GM12878 (cell line): ENCODE results near the gene RAP2B.

ENCODE experiments used
- CHD4 ChIP-seq: fragments of 200-600 bp; sonication (generic); IDR thresholded peaks from 2 replicates; pipeline ENCODE4 v1.6.1; 2016; ENCODE audit warnings: mild to moderate bottlenecking
- E2F8 ChIP-seq: fragments of 450-650 bp; IDR thresholded peaks from 2 replicates; pipeline ENCODE4 v1.6.1; 2018; ENCODE audit warnings: mild to moderate bottlenecking, low read depth, moderate library complexity; ENCODE audit not compliant: partially characterized antibody
- MXI1 ChIP-seq: fragments of 150-350 bp; IDR thresholded peaks from 2 replicates; pipeline ENCODE4 v1.6.1; 2011; ENCODE audit warnings: low read depth, mild to moderate bottlenecking, inconsistent platforms, low read length, improper control_type of control experiment
- PML ChIP-seq: IDR thresholded peaks from 2 replicates; pipeline ENCODE4 v1.6.1; 2012; ENCODE audit warnings: low read length, inconsistent platforms
- POLR2A ChIP-seq: IDR thresholded peaks from 2 replicates; pipeline ENCODE4 v1.6.1; 2011; ENCODE audit warnings: low read depth, mild to moderate bottlenecking, low read length
- STAT1 ChIP-seq: fragments of 450-650 bp; conservative IDR thresholded peaks from 2 replicates; pipeline ENCODE4 v1.6.1; 2014; ENCODE audit warnings: antibody characterized with exemption, mild to moderate bottlenecking
- SUZ12 ChIP-seq: fragments of 200-600 bp; sonication (generic); IDR thresholded peaks from one replicate; pipeline ENCODE4 v1.6.1; 2018; ENCODE audit warnings: antibody characterized with exemption, mild to moderate bottlenecking; ENCODE audit not compliant: unreplicated experiment
- TAF1 ChIP-seq: IDR thresholded peaks from 2 replicates; pipeline ENCODE4 v1.6.1; 2011; ENCODE audit warnings: mild to moderate bottlenecking, low read depth, low read length, borderline replicate concordance
- ZNF24 ChIP-seq: fragments of 450-650 bp; IDR thresholded peaks from 2 replicates; pipeline ENCODE4 v1.6.1; 2017; ENCODE audit warnings: antibody characterized with exemption, mild to moderate bottlenecking
- TF ChIP-seq, protein P1 (sequence below), 3 experiments: IDR thresholded peaks in 2 of 3; conservative IDR thresholded peaks in 1 of 3; 2 replicates each; pipeline ENCODE4 v1.5.1; 2011; ENCODE audit warnings: low read depth in 3 of 3, low read length in 3 of 3, mild to moderate bottlenecking in 3 of 3, control low read depth in 2 of 3, moderate library complexity in 2 of 3, inconsistent platforms in 1 of 3, mixed read lengths in 1 of 3; ENCODE audit not compliant: control insufficient read depth in 2 of 3, insufficient read depth in 1 of 3; ENCODE audit errors: extremely low read depth in 1 of 3
- TF ChIP-seq, protein P2 (sequence below): IDR thresholded peaks from 2 replicates; pipeline ENCODE4 v1.6.1; 2012; ENCODE audit warnings: low read length, inconsistent platforms

DNA sequence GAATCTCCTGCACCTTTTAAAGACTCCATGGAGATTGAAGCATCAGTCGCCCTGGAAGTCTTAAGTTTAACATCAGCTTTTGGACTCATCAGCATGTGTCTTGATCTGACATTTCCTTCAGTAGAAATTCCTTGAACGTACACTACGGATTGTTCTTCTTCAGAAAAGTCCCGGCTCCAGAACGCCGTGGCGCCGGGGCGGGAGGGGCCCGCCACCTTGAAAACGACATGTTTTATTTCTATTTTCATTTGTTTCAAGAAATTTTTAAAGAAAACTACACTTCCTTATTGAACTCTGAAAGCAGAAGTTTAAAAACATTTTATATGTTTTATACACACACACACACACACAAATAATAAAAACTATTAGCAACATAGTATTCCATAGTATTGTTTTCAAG lies 32.6 kb upstream of the RAP2B start:
- TF ChIP-seq, protein P1, sequence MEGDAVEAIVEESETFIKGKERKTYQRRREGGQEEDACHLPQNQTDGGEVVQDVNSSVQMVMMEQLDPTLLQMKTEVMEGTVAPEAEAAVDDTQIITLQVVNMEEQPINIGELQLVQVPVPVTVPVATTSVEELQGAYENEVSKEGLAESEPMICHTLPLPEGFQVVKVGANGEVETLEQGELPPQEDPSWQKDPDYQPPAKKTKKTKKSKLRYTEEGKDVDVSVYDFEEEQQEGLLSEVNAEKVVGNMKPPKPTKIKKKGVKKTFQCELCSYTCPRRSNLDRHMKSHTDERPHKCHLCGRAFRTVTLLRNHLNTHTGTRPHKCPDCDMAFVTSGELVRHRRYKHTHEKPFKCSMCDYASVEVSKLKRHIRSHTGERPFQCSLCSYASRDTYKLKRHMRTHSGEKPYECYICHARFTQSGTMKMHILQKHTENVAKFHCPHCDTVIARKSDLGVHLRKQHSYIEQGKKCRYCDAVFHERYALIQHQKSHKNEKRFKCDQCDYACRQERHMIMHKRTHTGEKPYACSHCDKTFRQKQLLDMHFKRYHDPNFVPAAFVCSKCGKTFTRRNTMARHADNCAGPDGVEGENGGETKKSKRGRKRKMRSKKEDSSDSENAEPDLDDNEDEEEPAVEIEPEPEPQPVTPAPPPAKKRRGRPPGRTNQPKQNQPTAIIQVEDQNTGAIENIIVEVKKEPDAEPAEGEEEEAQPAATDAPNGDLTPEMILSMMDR (IDR thresholded peaks at IDR 0.05 in 2 of 3, conservative IDR thresholded peaks at IDR 0.05 in 1 of 3; ENCODE audit: control insufficient read depth in 2 of 3, extremely low read depth in 1 of 3, insufficient read depth in 1 of 3, low read depth in 3 of 3, low read length in 3 of 3) = no peak
- TF ChIP-seq STAT1 (no peak), MXI1 (no peak), PML (no peak), CHD4 (no peak), E2F8 (no peak), POLR2A (no peak), SUZ12 (no peak), ZNF24 (no peak), TAF1 (no peak)
- TF ChIP-seq, protein P2, sequence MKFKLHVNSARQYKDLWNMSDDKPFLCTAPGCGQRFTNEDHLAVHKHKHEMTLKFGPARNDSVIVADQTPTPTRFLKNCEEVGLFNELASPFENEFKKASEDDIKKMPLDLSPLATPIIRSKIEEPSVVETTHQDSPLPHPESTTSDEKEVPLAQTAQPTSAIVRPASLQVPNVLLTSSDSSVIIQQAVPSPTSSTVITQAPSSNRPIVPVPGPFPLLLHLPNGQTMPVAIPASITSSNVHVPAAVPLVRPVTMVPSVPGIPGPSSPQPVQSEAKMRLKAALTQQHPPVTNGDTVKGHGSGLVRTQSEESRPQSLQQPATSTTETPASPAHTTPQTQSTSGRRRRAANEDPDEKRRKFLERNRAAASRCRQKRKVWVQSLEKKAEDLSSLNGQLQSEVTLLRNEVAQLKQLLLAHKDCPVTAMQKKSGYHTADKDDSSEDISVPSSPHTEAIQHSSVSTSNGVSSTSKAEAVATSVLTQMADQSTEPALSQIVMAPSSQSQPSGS = no peak
